ENCODE results near the gene COA5. TPM values are rescaled to one million over a fixed set of nuclear protein-coding genes. Genes with fewer than 3 reads are reported as not detected.

The COA5 gene
- polyA plus RNA-seq, 4 donors = 61.2 to 84.1 (median 80.2) TPM

GRCh38 chr2:98555696-98556095, 52.6 kb downstream of the COA5 start:
- DNase-seq (ENCODE audit: low read depth in 4 of 4, low spot score in 3 of 4) = peak in 3 of 4 donors; percentile 5 to 19 (median 5)

DNA sequence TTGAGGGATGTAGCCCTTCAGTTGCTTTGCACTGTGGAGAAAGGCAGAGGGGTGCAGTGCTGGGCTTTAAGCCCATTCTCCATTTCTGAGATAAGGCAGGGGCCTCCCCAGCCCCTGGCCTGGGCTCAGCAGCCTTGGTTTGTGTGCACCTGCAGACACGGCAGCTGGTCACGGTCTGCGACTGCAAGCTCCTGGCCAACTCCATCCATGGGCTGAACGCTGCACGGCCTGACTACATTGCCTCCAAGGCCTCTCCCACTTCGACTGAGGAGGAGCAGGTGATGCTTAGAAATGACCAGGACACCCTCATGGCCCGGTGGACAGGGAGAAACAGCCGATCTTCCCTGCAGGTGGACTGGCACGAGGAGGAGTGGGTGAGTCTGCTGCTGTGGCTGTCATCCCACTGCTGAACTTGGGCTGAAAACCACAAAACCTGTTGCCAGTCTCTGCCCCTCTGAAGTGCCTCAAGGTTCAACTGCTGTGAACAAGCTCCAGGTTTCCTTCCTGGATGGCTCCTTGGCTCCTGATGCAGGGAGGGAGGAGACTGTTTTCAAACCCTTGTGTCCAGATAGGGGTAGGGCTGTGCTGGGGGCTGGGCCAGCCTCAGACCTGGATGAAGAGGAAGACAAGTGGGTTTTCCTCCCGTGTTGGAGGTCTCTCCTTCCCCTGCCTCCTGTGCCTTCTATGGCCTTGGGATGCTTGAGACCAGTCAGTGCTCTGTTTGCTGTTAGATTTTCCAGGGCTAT, 54.0 kb downstream of the COA5 start:
- no peak for DNase-seq (ENCODE audit: low read depth in 4 of 4, low spot score in 3 of 4)

DNA sequence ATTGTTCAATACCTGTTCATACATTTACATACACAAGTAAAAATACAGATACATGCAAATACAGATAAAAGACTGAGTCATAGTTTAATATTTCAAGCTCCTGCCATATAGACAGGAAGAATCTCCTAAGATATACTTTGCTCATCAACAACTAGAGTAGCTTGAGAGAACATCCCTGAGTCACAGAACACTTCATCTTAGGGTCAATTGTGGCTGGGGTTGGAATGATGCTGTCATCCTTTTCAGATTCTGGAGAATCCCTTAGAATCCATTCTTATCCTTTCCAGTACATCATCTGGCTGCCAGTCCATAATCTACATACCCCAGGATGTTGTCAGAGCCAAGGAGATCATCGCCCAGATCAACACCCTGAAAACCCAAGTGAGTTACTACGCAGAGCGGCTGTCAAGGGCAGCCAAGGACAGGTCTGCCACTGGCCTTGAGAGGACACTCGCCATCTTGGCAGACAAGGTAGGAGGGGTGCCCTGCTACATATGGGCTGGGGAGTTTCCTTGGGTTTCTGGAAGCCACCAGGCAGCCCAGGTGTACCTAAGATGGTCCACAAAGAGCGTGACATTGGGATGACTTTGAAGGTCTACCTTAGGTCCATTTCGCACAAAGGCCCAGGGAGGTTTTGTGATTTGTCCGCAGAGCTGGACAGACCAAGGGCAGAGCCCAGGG, 55.7 kb downstream of the COA5 start:
- no peak for DNase-seq (ENCODE audit: low read depth in 4 of 4, low spot score in 3 of 4)

GRCh38 chr2:98551316-98551715, 57.0 kb downstream of the COA5 start:
- no peak for DNase-seq (ENCODE audit: low read depth in 4 of 4, low spot score in 3 of 4)

DNA sequence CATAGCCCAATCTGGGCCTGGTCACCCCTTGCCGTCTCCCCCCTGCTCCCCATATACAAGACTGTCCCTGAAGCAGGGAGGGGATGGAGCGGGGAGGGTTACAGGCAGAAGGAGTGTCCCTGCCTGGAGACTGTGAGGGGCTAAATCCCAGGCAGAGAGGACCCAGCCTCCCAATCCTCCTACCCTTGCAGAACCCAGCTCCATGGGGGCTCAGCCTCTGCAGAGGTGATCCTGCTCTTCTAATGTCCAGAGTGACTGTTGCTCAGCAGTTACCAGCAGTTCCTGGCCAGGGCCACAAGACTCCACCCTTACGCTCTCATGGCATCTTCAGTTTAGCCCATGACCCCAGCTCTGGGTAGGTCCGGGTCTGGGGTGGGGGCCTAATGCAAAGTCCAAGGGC, 58.1 kb downstream of the COA5 start:
- no peak for DNase-seq (ENCODE audit: low read depth in 4 of 4, low spot score in 3 of 4)

Other genes starting within 250 kb of the COA5 start
- 10 to 100 TPM; 19.1 to 28.2 (median 23.7) TPM for gene INPP4A, start 163.7 kb downstream of the COA5 start, polyA plus RNA-seq (ENCODE audit: insufficient read length in 4 of 4)
- 10 to 100 TPM; 54.4 to 80.2 (median 70.5) TPM for gene UNC50, start 77 bp upstream of the COA5 start, polyA plus RNA-seq (ENCODE audit: insufficient read length in 4 of 4)
- 10 to 100 TPM; 16.0 to 42.6 (median 29.3) TPM for gene MGAT4A, start 122.6 kb upstream of the COA5 start, polyA plus RNA-seq (ENCODE audit: insufficient read length in 4 of 4)